Vagina (tissue), 2 donors: ENCODE data around the gene PRXL2B.

Experiments
- CTCF ChIP-seq, 3 experiments: fragments of 450-650 bp in 2 of 3; fragments of 200-600 bp in 1 of 3; sonication (generic) in 1 of 3; IDR thresholded peaks; one replicate each; pipeline ENCODE4 v1.5.1; 2017 to 2019; ENCODE audit warnings: antibody characterized with exemption in 3 of 3, mild to moderate bottlenecking in 2 of 3, moderate library complexity in 2 of 3
- POLR2AphosphoS5 ChIP-seq, 2 donors: sonication (generic); formaldehyde crosslinking; IDR thresholded peaks; one replicate each; pipeline ENCODE4 v1.9.0; 2017; ENCODE audit warnings: antibody characterized with exemption in 2 of 2, mild to moderate bottlenecking in 2 of 2, low read depth in 1 of 2; ENCODE audit not compliant: insufficient read depth in 1 of 2

GRCh38 chr1:2590233-2591141 lies 3.9 kb downstream of the PRXL2B start:
- TF ChIP-seq CTCF (IDR thresholded peaks at IDR 0.05) (no peak), POLR2AphosphoS5 (IDR thresholded peaks at IDR 0.05; ENCODE audit: insufficient read depth in 1 of 2, low read depth in 1 of 2) (no peak)
